ENCODE data around the gene C10orf88.

DNA sequence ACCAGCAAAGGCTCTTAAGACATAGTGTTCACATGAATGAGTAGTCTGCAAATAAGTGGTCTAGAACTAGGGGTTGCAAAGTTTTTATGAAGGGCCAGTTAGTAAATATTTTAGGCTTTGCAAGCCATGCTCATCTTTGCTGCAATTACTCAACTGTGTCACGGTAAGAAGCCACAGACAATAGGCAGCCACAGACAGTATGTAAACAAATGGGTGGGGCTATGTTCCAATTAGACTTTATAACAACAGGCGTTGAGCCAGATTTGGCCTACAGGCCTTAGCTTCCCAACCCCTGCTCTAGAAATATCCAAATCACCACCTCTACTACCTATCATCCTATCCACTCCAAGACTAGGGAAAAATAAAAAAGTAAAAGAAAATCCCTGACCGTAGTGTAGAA is 45.3 kb upstream of the C10orf88 start:
- no peak for TF ChIP-seq POLR2AphosphoS5 (IDR thresholded peaks at IDR 0.05; ENCODE audit: low read depth, low read length)
- TF ChIP-seq TAF1 (IDR thresholded peaks at IDR 0.05; ENCODE audit: borderline replicate concordance, insufficient read depth, low read length): no peak
- TF ChIP-seq SIN3A (IDR thresholded peaks at IDR 0.05; ENCODE audit: borderline replicate concordance, insufficient read depth, low read length): no peak

All from PFSK-1 (cell line).